HEK293 (cell line): Measurements from ENCODE around the gene ADK.

Experiments used
- KLF8 ChIP-seq: fragments of 450-650 bp; formaldehyde crosslinking; IDR thresholded peaks from 2 replicates; pipeline ENCODE4 v1.5.1; 2016; ENCODE audit warnings: missing biosample characterization, missing genetic modification characterization
- SP7 ChIP-seq: fragments of 450-650 bp; formaldehyde crosslinking; IDR thresholded peaks from 2 replicates; pipeline ENCODE4 v1.5.1; 2016; ENCODE audit warnings: missing biosample characterization, missing genetic modification characterization
- TCF7L2 ChIP-seq: IDR thresholded peaks from 2 replicates; pipeline ENCODE4 v1.6.1; 2011; ENCODE audit warnings: low read depth, mild to moderate bottlenecking, inconsistent platforms, low read length, moderate library complexity, borderline replicate concordance
- ZNF202 ChIP-seq: fragments of 450-650 bp; formaldehyde crosslinking; IDR thresholded peaks from 2 replicates; pipeline ENCODE4 v1.5.1; 2016; ENCODE audit warnings: missing biosample characterization, missing genetic modification characterization, borderline replicate concordance
- ZNF274 ChIP-seq, 2 experiments: fragments of 200-500 bp in 1 of 2; fragments of 450-650 bp in 1 of 2; sonication (Bioruptor generic) in 1 of 2; formaldehyde crosslinking in 1 of 2; IDR thresholded peaks; 2 replicates each; pipeline versions ENCODE4 v1.5.1 to v1.6.1; 2014 to 2016; ENCODE audit warnings: borderline replicate concordance in 1 of 2, inconsistent platforms in 1 of 2, low read length in 1 of 2, missing biosample characterization in 1 of 2, missing genetic modification characterization in 1 of 2
- ZNF394 ChIP-seq: fragments of 450-650 bp; formaldehyde crosslinking; IDR thresholded peaks from 2 replicates; pipeline ENCODE4 v1.5.1; 2016; ENCODE audit warnings: missing biosample characterization, missing genetic modification characterization, mild to moderate bottlenecking, moderate library complexity, borderline replicate concordance
- ZNF530 ChIP-seq: fragments of 450-650 bp; formaldehyde crosslinking; IDR thresholded peaks from 2 replicates; pipeline ENCODE4 v1.5.1; 2016; ENCODE audit warnings: low read depth, missing biosample characterization, missing genetic modification characterization
- ZNF639 ChIP-seq: fragments of 450-650 bp; formaldehyde crosslinking; IDR thresholded peaks from 2 replicates; pipeline ENCODE4 v1.5.1; 2016; ENCODE audit warnings: missing biosample characterization, missing genetic modification characterization
- ZSCAN16 ChIP-seq: fragments of 450-650 bp; formaldehyde crosslinking; IDR thresholded peaks from 2 replicates; pipeline ENCODE4 v1.5.1; 2016; ENCODE audit warnings: missing biosample characterization, missing genetic modification characterization
- TF ChIP-seq, protein P1 (sequence below): fragments of 450-650 bp; formaldehyde crosslinking; IDR thresholded peaks from 2 replicates; pipeline ENCODE4 v1.5.1; 2016; ENCODE audit warnings: missing biosample characterization, missing genetic modification characterization
- TF ChIP-seq, protein P2 (sequence below): fragments of 450-650 bp; IDR thresholded peaks from 2 replicates; pipeline ENCODE4 v1.5.1; 2018; ENCODE audit warnings: missing biosample characterization, mild to moderate bottlenecking, missing genetic modification characterization
- TF ChIP-seq, protein P3 (sequence below): fragments of 450-650 bp; formaldehyde crosslinking; IDR thresholded peaks from 2 replicates; pipeline ENCODE4 v1.5.1; 2017; ENCODE audit warnings: missing biosample characterization, missing genetic modification characterization

DNA sequence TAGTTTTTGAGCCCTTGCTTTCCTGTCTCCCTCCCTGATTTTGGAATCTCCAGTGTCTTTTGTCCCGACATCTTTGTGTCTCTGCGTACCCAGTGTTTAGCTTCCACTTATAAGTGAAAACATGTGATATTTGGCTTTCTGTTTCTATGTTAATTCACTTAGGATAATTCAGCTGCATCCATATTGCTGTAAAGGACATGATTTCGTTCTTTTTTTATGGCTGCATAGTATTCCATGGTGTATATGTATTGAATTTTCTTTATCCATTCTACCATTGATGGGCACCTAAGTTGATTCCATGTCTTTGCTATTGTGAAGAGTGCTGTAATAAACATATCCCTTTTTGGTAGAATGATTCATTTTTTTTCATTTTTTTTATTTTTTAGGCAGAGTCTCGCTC lies 48.3 kb downstream of the ADK start:
- TF ChIP-seq, protein P1, sequence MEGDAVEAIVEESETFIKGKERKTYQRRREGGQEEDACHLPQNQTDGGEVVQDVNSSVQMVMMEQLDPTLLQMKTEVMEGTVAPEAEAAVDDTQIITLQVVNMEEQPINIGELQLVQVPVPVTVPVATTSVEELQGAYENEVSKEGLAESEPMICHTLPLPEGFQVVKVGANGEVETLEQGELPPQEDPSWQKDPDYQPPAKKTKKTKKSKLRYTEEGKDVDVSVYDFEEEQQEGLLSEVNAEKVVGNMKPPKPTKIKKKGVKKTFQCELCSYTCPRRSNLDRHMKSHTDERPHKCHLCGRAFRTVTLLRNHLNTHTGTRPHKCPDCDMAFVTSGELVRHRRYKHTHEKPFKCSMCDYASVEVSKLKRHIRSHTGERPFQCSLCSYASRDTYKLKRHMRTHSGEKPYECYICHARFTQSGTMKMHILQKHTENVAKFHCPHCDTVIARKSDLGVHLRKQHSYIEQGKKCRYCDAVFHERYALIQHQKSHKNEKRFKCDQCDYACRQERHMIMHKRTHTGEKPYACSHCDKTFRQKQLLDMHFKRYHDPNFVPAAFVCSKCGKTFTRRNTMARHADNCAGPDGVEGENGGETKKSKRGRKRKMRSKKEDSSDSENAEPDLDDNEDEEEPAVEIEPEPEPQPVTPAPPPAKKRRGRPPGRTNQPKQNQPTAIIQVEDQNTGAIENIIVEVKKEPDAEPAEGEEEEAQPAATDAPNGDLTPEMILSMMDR (tag by site-specific recombination) = no peak
- TF ChIP-seq ZNF274 (IDR thresholded peaks at IDR 0.05; ENCODE audit: low read length) (no peak), ZNF274 (tag by site-specific recombination; IDR thresholded peaks at IDR 0.05; ENCODE audit: borderline replicate concordance) (no peak), ZNF202 (tag by site-specific recombination) (no peak), ZNF639 (tag by site-specific recombination) (no peak), ZSCAN16 (tag by site-specific recombination) (no peak), ZNF394 (tag by site-specific recombination) (no peak), TCF7L2 (no peak), KLF8 (no peak), ZNF530 (no peak), SP7 (no peak)
- TF ChIP-seq, protein P2, sequence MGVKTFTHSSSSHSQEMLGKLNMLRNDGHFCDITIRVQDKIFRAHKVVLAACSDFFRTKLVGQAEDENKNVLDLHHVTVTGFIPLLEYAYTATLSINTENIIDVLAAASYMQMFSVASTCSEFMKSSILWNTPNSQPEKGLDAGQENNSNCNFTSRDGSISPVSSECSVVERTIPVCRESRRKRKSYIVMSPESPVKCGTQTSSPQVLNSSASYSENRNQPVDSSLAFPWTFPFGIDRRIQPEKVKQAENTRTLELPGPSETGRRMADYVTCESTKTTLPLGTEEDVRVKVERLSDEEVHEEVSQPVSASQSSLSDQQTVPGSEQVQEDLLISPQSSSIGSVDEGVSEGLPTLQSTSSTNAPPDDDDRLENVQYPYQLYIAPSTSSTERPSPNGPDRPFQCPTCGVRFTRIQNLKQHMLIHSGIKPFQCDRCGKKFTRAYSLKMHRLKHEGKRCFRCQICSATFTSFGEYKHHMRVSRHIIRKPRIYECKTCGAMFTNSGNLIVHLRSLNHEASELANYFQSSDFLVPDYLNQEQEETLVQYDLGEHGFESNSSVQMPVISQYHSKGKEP = no peak
- TF ChIP-seq, protein P3, sequence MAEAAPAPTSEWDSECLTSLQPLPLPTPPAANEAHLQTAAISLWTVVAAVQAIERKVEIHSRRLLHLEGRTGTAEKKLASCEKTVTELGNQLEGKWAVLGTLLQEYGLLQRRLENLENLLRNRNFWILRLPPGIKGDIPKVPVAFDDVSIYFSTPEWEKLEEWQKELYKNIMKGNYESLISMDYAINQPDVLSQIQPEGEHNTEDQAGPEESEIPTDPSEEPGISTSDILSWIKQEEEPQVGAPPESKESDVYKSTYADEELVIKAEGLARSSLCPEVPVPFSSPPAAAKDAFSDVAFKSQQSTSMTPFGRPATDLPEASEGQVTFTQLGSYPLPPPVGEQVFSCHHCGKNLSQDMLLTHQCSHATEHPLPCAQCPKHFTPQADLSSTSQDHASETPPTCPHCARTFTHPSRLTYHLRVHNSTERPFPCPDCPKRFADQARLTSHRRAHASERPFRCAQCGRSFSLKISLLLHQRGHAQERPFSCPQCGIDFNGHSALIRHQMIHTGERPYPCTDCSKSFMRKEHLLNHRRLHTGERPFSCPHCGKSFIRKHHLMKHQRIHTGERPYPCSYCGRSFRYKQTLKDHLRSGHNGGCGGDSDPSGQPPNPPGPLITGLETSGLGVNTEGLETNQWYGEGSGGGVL (tag by site-specific recombination) = no peak
